Fibroblast of skin of left biceps (primary cell): Measurements from ENCODE around the gene COTL1.

Experiments used
- DNase-seq, 2 experiments: peaks; one replicate each; pipeline ENCODE4 v3.0.0-alpha.2; 2013; ENCODE audit warnings: low read depth in 2 of 2

The COTL1 gene

DNA sequence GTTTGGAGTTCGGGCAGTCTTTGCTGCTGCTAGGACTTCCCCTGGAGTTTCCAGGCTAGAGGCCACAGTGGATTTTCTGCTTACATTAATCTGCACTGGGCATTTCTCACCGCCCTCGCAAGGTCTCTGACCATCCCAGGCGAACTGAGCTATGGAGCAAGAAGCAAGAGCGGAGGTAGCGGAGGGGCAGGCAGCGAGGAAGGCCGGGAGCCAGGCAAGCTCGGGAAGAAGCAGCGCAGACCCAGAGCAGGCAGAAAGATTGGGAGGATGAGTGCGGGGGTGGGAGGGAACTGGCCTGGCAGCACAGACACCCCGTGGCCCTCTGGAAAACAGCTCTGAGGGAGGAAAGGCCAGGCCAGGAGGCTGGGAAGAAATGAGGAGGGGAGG, 3.8 kb downstream of the COTL1 start:
- no peak for DNase-seq

- DNase-seq: no peak
Observed at GRCh38 chr16:84613408-84614072, 4.3 kb downstream of the COTL1 start.

GRCh38 chr16:84612686-84613085, 5.2 kb downstream of the COTL1 start:
- DNase-seq: no peak

- no peak for DNase-seq
Observed at GRCh38 chr16:84611041-84611440, 6.8 kb downstream of the COTL1 start.

- DNase-seq: no peak
Observed at GRCh38 chr16:84610376-84610775, 7.5 kb downstream of the COTL1 start.

GRCh38 chr16:84609563-84610177, 8.2 kb downstream of the COTL1 start:
- no peak for DNase-seq

DNA sequence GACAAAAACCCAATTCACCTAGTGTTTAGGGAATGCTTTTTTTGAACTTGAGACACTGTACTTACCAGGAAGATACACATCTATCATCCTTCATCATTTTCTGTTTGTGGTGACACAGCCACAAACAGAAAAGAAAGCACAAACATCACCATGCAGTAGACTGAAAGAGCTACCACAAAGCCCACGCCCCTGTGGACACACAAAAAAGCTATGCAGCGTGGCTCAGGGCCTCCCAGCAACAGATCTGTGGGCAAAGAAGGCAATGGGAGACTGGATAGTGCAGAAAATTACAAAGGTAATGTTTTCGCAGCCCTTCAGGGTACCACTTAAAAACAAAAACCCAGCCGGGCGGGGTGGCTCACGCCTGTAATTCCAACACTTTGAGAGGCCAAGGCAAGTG, 9.6 kb downstream of the COTL1 start:
- no peak for DNase-seq

GRCh38 chr16:84607694-84608093, 10.2 kb downstream of the COTL1 start:
- DNase-seq: no peak

DNA sequence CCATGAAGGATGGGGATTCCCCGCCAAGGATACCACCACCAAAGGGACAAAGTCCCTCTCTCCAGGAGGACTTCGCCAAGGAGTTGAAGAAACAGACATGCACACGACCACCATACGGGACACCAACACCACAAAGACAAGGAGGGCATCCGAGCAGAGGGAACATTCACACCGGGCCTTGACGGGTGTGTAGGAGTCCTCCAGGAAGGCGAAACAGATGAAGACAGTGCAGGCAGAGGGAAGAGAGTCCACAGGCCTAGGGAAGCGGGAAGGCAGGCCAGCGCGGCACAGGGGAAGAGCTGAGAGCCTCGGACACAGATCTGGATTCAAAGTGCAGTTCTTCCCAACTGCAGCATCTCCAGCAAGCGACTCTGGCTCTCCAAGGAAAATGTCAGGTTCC, 10.8 kb downstream of the COTL1 start:
- no peak for DNase-seq

DNA sequence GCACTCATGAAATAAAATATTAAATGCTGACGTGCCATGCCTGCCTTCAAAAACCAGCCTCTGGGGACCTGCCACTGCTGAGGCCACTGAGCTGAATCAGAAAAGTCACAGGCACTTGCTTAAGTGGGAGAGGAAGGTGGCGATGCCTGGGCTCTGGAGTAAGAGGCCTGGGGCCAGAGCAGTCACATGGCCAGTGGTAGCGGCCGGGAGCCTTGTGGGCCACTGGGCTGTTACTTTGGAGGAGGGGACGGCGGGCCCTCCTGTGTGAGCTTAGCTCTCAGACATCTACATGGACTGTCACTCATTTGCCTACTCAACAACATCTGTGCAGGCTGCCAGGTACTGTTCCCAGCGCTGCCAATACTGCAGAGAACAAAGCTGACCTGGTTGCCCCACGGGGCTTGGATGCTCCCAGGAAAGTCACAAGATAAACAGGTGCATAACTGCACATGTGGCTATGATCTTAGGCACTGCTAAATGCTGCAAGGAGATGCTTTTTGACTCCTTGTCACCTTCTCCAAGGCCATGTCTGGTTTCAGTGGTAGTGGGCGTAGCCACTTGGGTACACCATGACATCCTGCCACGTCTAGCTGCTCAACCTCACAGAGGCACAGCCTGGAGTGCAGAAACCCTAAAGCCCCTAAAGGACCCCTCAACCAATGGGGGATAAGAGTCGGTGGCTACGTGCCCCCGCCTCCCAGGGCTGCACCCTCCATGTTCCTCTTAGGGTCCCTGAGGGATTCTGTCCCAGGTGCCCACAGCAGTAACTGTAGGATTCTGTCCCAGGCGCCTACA, 11.6 kb downstream of the COTL1 start:
- no peak for DNase-seq

DNA sequence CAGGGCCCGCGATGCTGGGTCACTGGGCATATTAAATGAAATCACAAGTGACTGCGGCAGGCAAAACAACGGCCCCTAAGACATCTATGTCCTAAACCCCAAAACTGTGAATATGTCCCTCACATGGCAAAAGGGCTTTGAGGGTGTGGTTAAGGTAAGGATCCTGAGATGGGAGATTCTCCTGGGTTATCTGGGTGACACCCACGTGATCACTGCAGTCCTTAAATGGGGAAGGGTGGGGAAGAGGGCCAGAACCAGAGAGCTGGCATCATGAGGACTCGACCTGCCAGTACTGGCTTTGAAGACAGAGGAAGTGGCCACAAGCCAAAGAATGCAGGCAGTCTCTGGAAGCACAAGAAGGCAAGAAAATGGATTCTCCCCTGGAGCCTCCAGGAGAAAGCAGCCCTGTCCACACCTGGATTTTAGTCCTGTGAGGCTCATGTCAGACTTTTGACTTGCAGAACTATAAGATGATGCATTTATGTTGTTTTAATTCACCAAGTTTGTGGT, 12.5 kb downstream of the COTL1 start:
- no peak for DNase-seq

DNA sequence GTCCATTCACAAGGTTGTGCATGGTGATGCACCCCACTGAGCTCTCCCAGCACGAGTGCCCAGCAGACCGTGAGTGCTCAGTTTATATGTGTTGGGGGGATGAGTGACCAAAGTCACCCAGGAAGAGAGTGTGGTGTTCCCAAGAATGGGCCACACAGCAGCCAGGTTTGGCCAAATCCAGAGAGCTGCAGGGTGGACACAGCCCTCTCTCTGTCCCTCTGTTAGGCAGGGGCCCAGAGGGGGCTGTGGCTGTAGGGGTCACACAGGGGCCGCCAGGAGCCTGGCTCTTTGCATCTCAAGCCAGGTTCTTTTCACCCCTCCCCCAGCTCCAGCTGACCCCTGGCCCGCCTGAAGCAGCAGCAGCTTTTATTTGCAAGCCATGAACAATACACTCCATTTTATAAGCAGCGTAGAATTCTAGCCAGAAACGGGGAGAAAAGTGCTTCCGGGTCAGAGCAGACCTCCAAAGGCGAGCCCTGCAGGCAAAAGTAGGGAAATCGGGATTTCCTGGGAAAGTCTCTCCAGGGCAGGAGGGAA, 13.3 kb downstream of the COTL1 start:
- DNase-seq: no peak

- no peak for DNase-seq
Observed at GRCh38 chr16:84603940-84604339, 13.9 kb downstream of the COTL1 start.

- DNase-seq: peak; percentile 89
Observed at GRCh38 chr16:84603140-84603816, 14.6 kb downstream of the COTL1 start.

DNA sequence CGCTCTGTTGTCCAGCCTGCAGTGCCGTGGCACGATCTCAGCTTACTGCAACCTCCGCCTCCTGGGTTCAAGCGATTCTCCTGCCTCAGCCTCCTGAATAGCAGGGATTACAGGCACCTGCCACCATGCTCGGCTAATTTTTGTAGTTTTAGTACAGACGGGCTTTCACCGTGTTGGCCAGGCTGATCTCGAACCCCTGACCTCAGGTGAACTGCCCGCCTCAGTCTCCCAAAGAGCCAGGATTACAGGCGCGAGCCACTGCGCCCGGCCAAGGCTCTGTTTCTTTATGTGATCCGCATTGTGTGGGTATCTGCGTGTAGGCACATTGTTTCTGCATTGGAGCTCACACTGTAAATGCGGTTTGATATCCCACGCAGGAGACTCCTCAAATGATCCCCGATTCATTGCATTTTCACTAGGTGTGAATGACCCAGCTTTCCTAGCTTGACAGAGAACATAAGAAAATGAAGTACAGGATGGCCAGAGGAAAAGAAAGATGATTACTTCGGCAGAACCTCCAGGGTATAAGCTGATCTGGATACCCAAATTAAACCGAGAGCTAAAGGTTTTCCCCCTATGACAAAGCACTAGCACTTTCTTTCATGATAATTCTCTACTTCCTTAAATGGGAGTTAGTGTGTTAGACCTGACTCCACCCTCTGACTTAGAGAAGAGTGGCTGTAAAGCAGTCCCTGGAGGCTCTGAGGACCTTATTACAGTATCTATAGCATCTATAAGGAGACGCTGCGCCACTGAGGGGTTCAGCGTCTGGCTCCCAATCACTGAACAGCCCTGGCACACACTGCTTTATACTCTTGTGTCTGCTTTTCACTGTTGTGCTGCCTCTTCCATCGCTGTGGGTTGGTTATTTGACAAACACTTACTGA, 17.3 kb downstream of the COTL1 start:
- no peak for DNase-seq

- DNase-seq: no peak
Observed at GRCh38 chr16:84599521-84600202, 18.2 kb downstream of the COTL1 start.

GRCh38 chr16:84598360-84598759, 19.5 kb downstream of the COTL1 start:
- no peak for DNase-seq

DNA sequence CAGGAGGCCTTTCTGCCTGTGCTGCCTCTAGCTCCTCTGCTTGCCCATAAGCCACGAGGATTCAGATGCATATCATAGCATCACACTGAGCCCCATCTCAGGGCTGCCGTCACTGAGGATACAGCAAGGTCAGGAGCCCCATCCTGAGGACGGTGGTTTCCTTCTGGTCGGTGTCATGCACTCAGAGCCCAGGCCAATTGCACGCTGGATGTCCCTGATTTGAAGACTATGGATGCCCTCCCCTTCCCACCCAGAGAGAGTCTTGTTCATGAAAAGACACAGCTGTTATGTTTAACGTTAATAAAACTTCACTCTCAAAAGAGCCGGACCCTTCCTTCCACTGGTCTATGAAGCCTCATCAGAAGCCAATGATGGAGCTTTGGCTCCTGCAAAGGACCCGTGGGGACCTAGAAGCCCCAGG, 19.9 kb downstream of the COTL1 start:
- DNase-seq: no peak

DNA sequence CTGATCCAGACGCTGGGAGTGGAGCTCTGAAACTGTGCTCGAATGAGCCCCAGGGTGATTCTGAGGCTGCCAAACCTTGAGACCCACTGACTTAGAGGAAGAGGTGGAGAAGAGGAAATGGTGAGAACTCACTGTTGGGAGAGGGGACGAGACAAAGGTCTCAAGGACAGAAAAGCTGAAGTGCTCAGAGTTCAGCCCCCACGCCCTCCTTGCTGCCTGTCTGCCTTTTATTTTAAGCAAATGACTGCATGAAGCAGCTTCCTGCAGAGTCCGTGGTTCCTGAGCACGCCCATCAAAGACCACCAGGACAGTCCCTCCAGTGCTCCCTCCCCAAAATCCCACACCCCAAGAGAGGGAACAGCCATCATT, 20.4 kb downstream of the COTL1 start:
- no peak for DNase-seq

DNA sequence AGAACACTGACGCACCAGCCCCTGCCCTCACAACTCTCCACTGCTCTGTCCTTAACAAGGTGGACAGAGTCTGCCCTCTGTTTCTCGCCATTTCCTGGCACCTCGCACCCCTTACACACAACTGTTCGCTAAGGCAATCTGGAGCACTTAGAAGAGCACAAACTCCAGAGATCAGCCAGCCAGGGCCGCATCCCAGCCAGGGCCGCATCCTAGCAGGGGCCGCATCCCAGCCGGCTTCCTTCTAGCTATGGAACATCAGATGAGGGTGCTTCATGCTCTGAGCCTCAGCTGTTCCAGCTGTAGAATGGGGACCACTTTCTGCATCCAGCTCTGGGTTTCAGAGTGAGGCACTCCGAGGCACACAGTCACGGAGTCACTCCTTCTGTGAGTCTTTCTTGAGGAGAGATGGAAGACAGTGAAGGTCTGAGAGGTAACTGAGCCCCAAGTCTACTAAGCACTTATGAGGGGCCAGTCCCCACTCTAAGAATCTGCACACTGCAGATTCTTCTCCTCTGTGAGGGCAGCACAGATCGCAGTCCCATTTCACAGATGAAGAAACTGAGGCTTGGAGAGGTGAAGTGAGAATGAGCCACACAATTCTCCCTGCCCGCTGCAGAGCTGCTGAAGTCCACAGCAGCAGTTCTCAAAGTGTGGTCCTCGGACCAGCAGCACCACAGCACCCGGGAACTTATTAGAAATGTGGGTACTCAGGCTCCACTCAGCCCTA, 20.9 kb downstream of the COTL1 start:
- no peak for DNase-seq
